GM12878 (cell line): Measurements from ENCODE around the gene CUEDC1. TPM values are rescaled to one million over a fixed set of nuclear protein-coding genes. Genes with fewer than 3 reads are reported as not detected.
A peak's percentile ranks its signal among the peaks of the same experiment; 100 is the strongest.

Experiments used
- ATAC-seq: fragments of 200-7000 bp; cut with Tn5 transposase; 3 replicates; pipeline ENCODE4 v1.9.1; 2020; ENCODE audit warnings: mild to moderate bottlenecking, moderate library complexity
- BruUV-seq: library from RNA; stranded (reverse); fragments of 400-500 nt; replicated peaks from 2 replicates; lab custom pipeline; 2021; lab: Mats Ljungman, UMichigan
- CTCF ChIA-PET: fragments of 300-600 bp; sonication (Branson Sonifier 250); formaldehyde crosslinking; extraction: SDS; loops from one replicate; lab custom pipeline; 2021; ENCODE audit warnings: inconsistent platforms; lab: Yijun Ruan, JAX
- POLR2A ChIA-PET: fragments of 350-600 bp; formaldehyde crosslinking; extraction: SDS; loops from one replicate; lab custom pipeline; 2021; ENCODE audit warnings: inconsistent platforms; lab: Charles Lee
- RAD21 ChIA-PET: fragments of 300-600 bp; sonication (Branson Sonifier 250); formaldehyde crosslinking; loops from one replicate; lab custom pipeline; 2023; ENCODE audit warnings: antibody characterized with exemption; ENCODE audit not compliant: unreplicated experiment; lab: Charles Lee
- SMC1A ChIA-PET: fragments of 300-600 bp; sonication (Branson Sonifier 250); formaldehyde crosslinking; loops from one replicate; lab custom pipeline; 2023; ENCODE audit not compliant: unreplicated experiment, uncharacterized antibody; lab: Charles Lee
- DNase-seq: peaks from one replicate; pipeline ENCODE4 v3.0.0-alpha.2; 2011; ENCODE audit warnings: low read depth, low spot score
- FAIRE-seq: peaks from 3 replicates; lab custom pipeline; 2011; peaks lifted over from hg19 to GRCh38; lab: Jason Lieb, UNC
- H2AFZ ChIP-seq: 2 replicates; pipeline ENCODE4 v1.6.0; 2011; ENCODE audit warnings: low read depth, low read length, control low read depth; ENCODE audit not compliant: control insufficient read depth
- H3K27ac ChIP-seq: 2 replicates; pipeline ENCODE4 v1.5.1; 2011; ENCODE audit warnings: control low read depth; ENCODE audit not compliant: control insufficient read depth, insufficient read depth
- H3K27me3 ChIP-seq, 2 experiments: replicated peaks in 1 of 2; 2 replicates each; pipeline versions ENCODE4 v1.6.0 to v1.6.1; 2011; ENCODE audit warnings: low read length in 1 of 2; ENCODE audit not compliant: control insufficient read depth in 2 of 2, insufficient read depth in 2 of 2
- H3K36me3 ChIP-seq, 2 experiments: 2 replicates each; pipeline ENCODE4 v1.5.1; 2011; ENCODE audit warnings: low read length in 1 of 2; ENCODE audit not compliant: control insufficient read depth in 2 of 2, insufficient read depth in 2 of 2
- H3K4me1 ChIP-seq: 2 replicates; pipeline ENCODE4 v1.6.1; 2011; ENCODE audit warnings: mild to moderate bottlenecking, low read length, moderate library complexity, mixed read lengths; ENCODE audit not compliant: control insufficient read depth, insufficient read depth
- H3K4me2 ChIP-seq: 2 replicates; pipeline ENCODE4 v1.6.0; 2011; ENCODE audit warnings: control low read depth; ENCODE audit not compliant: control insufficient read depth, insufficient read depth
- H3K4me3 ChIP-seq: fragments of 200-600 bp; sonication (generic); 2 replicates; pipeline ENCODE4 v1.5.1; 2016
- H3K79me2 ChIP-seq: 2 replicates; pipeline ENCODE4 v1.6.0; 2011; ENCODE audit warnings: low read length; ENCODE audit not compliant: control insufficient read depth, insufficient read depth
- H3K9ac ChIP-seq: 2 replicates; pipeline ENCODE4 v1.8.0; 2011; ENCODE audit warnings: low read length, control low read depth, mixed read lengths; ENCODE audit not compliant: control insufficient read depth, insufficient read depth
- H3K9me3 ChIP-seq: replicated peaks from 3 replicates; pipeline ENCODE4 v1.5.1; 2011; ENCODE audit warnings: mild to moderate bottlenecking, low read length; ENCODE audit not compliant: control insufficient read depth, insufficient read depth
- H4K20me1 ChIP-seq: 2 replicates; pipeline ENCODE4 v1.6.0; 2011; ENCODE audit not compliant: control insufficient read depth, insufficient read depth
- KAT2A ChIP-seq: conservative IDR thresholded peaks from 2 replicates; pipeline ENCODE4 v1.6.1; 2011; ENCODE audit warnings: low read depth, low read length; ENCODE audit not compliant: control insufficient read depth
- MYC ChIP-seq: IDR thresholded peaks from 2 replicates; pipeline ENCODE4 v1.6.1; 2011; ENCODE audit warnings: mild to moderate bottlenecking, low read length, moderate library complexity, inconsistent platforms; ENCODE audit not compliant: insufficient read depth, insufficient replicate concordance, insufficient read length, severe bottlenecking
- RAD51 ChIP-seq: fragments of 450-650 bp; IDR thresholded peaks from 2 replicates; pipeline ENCODE4 v1.6.1; 2016; ENCODE audit warnings: moderate library complexity, mild to moderate bottlenecking, inconsistent platforms
- SPI1 ChIP-seq: IDR thresholded peaks from 2 replicates; pipeline ENCODE4 v1.6.1; 2011; ENCODE audit warnings: low read depth, mild to moderate bottlenecking, low read length, moderate library complexity, borderline replicate concordance; ENCODE audit not compliant: insufficient read depth
- WGBS: methylation state at CpG from one replicate; pipeline ENCODE4 v1.1.6; 2016; ENCODE audit warnings: low lambda C conversion rate; ENCODE audit not compliant: insufficient replicate concordance, insufficient coverage; ENCODE audit errors: missing lambda C conversion rate; 5-methylcytosine and 5-hydroxymethylcytosine counted together
- in situ Hi-C: fragments of 300-500 bp; cut with MboI; formaldehyde crosslinking; loops from 9 replicates; pipeline ENCODE4 v1.14.3; 2018; ENCODE audit warnings: mixed read lengths
- intact Hi-C: fragments of 100-400 bp; cut with micrococcal nuclease; formaldehyde crosslinking; loops from one replicate; pipeline ENCODE4 v1.14.2; 2022; ENCODE audit not compliant: unreplicated experiment
- polyA plus RNA-seq, 11 experiments: library from polyadenylated mRNA; depleted of rRNA in 4 of 11; unstranded in 6 of 11; stranded (reverse) in 5 of 11; fragments of >200 nt; fragmentation: Nextera tagmentation in 4 of 11; fragmentation: Illumina TruSeq in 1 of 11; extraction: Ambion mirVana in 4 of 11; extraction: Trizol in 1 of 11; gene quantifications; 1 replicate in 1 of 11; 2 replicates in 10 of 11; pipeline versions ENCODE4 v1.2.1 to v1.2.3, GENCODE V29; 2011 to 2016; ENCODE audit warnings: inconsistent platforms in 2 of 11, missing spikeins in 2 of 11, low read depth in 1 of 11
- total RNA-seq, 4 experiments: library from RNA; depleted of rRNA in 3 of 4; stranded (reverse); fragments of >200 nt in 3 of 4; fragmentation: Illumina TruSeq in 1 of 4; extraction: Trizol in 1 of 4; gene quantifications; 2 replicates each; pipeline versions ENCODE4 v1.2.1 to v1.2.3, GENCODE V29; 2013 to 2021
- TF ChIP-seq, protein P1 (sequence below): fragments of 450-650 bp; IDR thresholded peaks from 2 replicates; pipeline ENCODE4 v1.6.1; 2016; ENCODE audit warnings: mild to moderate bottlenecking, moderate library complexity, borderline replicate concordance
- TF ChIP-seq, protein P2 (sequence below): fragments of 450-650 bp; IDR thresholded peaks from 2 replicates; pipeline ENCODE4 v1.6.1; 2014; ENCODE audit warnings: mild to moderate bottlenecking

CUEDC1 gene
- total and polyA plus RNA-seq, 10 of the 15 experiments (the other 5 are each of a cell fraction or from before 2014, with no cell fraction given): 0.24 to 7.4 (median 1.8) TPM

DNA sequence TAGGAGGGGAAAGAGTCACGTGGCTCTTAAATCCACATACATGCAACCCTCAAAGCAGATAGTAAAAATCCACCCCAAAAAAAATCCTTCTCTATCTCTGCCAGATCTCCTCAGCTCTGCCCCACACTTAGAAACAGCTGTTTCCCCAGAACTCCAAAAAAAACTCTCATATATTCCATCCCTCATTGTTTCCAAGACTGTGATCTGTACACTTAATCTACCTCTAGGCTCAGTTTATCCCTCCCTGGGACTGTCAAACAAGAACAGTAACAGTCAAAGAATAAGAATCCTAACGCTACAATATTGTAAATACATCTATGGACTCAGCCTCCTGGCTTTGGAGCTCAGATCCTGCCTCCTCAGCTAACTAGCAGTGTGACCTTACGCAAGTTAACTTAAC, 11.6 kb downstream of the CUEDC1 start (continued):
- TF ChIP-seq, protein P1, sequence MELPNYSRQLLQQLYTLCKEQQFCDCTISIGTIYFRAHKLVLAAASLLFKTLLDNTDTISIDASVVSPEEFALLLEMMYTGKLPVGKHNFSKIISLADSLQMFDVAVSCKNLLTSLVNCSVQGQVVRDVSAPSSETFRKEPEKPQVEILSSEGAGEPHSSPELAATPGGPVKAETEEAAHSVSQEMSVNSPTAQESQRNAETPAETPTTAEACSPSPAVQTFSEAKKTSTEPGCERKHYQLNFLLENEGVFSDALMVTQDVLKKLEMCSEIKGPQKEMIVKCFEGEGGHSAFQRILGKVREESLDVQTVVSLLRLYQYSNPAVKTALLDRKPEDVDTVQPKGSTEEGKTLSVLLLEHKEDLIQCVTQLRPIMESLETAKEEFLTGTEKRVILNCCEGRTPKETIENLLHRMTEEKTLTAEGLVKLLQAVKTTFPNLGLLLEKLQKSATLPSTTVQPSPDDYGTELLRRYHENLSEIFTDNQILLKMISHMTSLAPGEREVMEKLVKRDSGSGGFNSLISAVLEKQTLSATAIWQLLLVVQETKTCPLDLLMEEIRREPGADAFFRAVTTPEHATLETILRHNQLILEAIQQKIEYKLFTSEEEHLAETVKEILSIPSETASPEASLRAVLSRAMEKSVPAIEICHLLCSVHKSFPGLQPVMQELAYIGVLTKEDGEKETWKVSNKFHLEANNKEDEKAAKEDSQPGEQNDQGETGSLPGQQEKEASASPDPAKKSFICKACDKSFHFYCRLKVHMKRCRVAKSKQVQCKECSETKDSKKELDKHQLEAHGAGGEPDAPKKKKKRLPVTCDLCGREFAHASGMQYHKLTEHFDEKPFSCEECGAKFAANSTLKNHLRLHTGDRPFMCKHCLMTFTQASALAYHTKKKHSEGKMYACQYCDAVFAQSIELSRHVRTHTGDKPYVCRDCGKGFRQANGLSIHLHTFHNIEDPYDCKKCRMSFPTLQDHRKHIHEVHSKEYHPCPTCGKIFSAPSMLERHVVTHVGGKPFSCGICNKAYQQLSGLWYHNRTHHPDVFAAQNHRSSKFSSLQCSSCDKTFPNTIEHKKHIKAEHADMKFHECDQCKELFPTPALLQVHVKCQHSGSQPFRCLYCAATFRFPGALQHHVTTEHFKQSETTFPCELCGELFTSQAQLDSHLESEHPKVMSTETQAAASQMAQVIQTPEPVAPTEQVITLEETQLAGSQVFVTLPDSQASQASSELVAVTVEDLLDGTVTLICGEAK: no peak
- no peak for TF ChIP-seq MYC
- TF ChIP-seq KAT2A: no peak
- TF ChIP-seq, protein P2, sequence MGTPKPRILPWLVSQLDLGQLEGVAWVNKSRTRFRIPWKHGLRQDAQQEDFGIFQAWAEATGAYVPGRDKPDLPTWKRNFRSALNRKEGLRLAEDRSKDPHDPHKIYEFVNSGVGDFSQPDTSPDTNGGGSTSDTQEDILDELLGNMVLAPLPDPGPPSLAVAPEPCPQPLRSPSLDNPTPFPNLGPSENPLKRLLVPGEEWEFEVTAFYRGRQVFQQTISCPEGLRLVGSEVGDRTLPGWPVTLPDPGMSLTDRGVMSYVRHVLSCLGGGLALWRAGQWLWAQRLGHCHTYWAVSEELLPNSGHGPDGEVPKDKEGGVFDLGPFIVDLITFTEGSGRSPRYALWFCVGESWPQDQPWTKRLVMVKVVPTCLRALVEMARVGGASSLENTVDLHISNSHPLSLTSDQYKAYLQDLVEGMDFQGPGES: no peak
- TF ChIP-seq, all 136 proteins: peak for 0

DNA sequence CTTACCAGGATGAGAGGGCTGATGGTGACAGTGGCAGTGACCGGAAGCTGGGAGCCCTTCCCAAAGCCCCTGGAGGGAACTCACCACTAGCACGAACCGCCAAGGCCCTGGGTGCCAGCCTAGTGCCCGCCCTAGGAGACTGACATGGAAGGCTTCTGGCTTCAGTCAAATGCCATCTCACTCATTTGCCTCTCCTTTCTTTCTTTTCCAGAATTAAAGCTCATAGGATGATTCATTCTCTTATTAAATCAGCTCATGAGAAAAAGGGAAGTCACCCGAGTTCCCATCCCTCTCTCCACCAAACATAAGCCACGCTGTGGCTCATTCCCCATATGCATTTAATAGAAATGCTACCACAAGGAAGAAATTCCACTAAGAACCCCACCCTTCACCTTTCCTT, 12.1 kb downstream of the CUEDC1 start:
- H3K4me1 ChIP-seq: peaks cover 61% of the 10 kb centered on the region
- no peak overlapping the region for H2AFZ ChIP-seq
- no peak for ATAC-seq
- H3K4me3 ChIP-seq: no peak overlapping the region
- in situ Hi-C loops: no loop called here
- no peaks in the 10 kb centered on the region for H3K27me3 ChIP-seq
- SMC1A ChIA-PET: interaction anchor here (1.1 to 8.2 kb wide), 8 partner anchors 10 to 83 kb away, joined by 4 to 102 read pairs (median 5); no protein-coding TSS in a partner anchor
- no peaks in the 10 kb centered on the region for H3K79me2 ChIP-seq
- no peaks in the 10 kb centered on the region; the same call in 1 of the 2 replicates for H4K20me1 ChIP-seq
- POLR2A ChIA-PET: interaction anchor here (1.1 kb wide), 1 partner anchor 8 kb away, joined by 3 read pairs; no protein-coding TSS in a partner anchor
- H3K27ac ChIP-seq: no peak overlapping the region
- H3K9me3 ChIP-seq: no peaks in the 10 kb centered on the region
- FAIRE-seq: no peak
- TF ChIP-seq RAD51 (no peak), SPI1 (peak; percentile 19; the same call in 1 of the 2 replicates)
- intact Hi-C loops: no loop called here
- BruUV-seq: no TSS peak
- H3K9ac ChIP-seq: no peak overlapping the region
- no peaks in the 10 kb centered on the region for H3K36me3 ChIP-seq
- 3% methylated on average over 6 of the region's 6 CpGs for WGBS
- no peak overlapping the region; the same call in 1 of the 2 replicates for H3K4me2 ChIP-seq
- CTCF ChIA-PET: interaction anchor here (0.7 to 9.5 kb wide), 9 partner anchors 7 to 391 kb away, joined by 3 to 77 read pairs (median 3); no protein-coding TSS in a partner anchor
- RAD21 ChIA-PET: interaction anchor here (0.7 to 1.5 kb wide), 8 partner anchors 11 to 82 kb away, joined by 3 to 4 read pairs (median 4); partner anchors contain the start of gene CUEDC1
- no peak for DNase-seq
